ENCODE measurements around the gene ANKRD55. TPM values are rescaled to one million over a fixed set of nuclear protein-coding genes. Genes with fewer than 3 reads are reported as not detected.

Gene ANKRD55
- total RNA-seq, 4 donors from 2014 or later: 0.17 to 0.37 (median 0.32) TPM; not detected in 1

GRCh38 chr5:56111404-56111781 lies 121.7 kb downstream of the ANKRD55 start:
- DNase-seq (ENCODE audit: low spot score in 2 of 2): no peak
- intact Hi-C loops (cut with DNase I; ENCODE audit: low total_unique reads): no loop called here
- TF ChIP-seq CTCF (IDR thresholded peaks at IDR 0.05): no peak
- H3K4me3 ChIP-seq (ENCODE audit: low read depth, poor library complexity, severe bottlenecking): no peak overlapping the region
- 86 to 92% methylated on average over 9 of the region's 9 CpGs for WGBS, 2 donors

- 87 to 88% methylated on average over 6 of the region's 6 CpGs for WGBS, 2 donors
- no peak overlapping the region for H3K4me3 ChIP-seq (ENCODE audit: low read depth, poor library complexity, severe bottlenecking)
- TF ChIP-seq CTCF (IDR thresholded peaks at IDR 0.05): no peak
- no peak for TF ChIP-seq POLR2A (IDR thresholded peaks at IDR 0.05)
- intact Hi-C loops (cut with DNase I; ENCODE audit: low total_unique reads): no loop called here
- DNase-seq (ENCODE audit: low spot score in 2 of 2): no peak
Observed at GRCh38 chr5:56110646-56111403, 122.3 kb downstream of the ANKRD55 start.

GRCh38 chr5:56108246-56108645 lies 124.9 kb downstream of the ANKRD55 start:
- H3K4me3 ChIP-seq (ENCODE audit: low read depth, poor library complexity, severe bottlenecking): no peak overlapping the region
- intact Hi-C loops (cut with DNase I; ENCODE audit: low total_unique reads): no loop called here
- TF ChIP-seq CTCF (IDR thresholded peaks at IDR 0.05) (no peak), POLR2A (IDR thresholded peaks at IDR 0.05) (no peak)
- WGBS, 2 donors: 73 to 78% methylated on average over 3 of the region's 3 CpGs
- DNase-seq (ENCODE audit: low spot score in 2 of 2): no peak

GRCh38 chr5:56106837-56107236 lies 126.3 kb downstream of the ANKRD55 start:
- TF ChIP-seq CTCF (IDR thresholded peaks at IDR 0.05) (no peak), POLR2A (IDR thresholded peaks at IDR 0.05) (no peak)
- H3K4me3 ChIP-seq (ENCODE audit: low read depth, poor library complexity, severe bottlenecking): no peak overlapping the region
- no peak for DNase-seq (ENCODE audit: low spot score in 2 of 2)
- intact Hi-C loops (cut with DNase I; ENCODE audit: low total_unique reads): no loop called here

GRCh38 chr5:56105511-56106291 lies 127.4 kb downstream of the ANKRD55 start:
- intact Hi-C loops (cut with DNase I; ENCODE audit: low total_unique reads): no loop called here

More at GRCh38 chr5:56105511-56106291, 127.4 kb downstream of the ANKRD55 start:
- no peak overlapping the region for H3K4me3 ChIP-seq (ENCODE audit: low read depth, poor library complexity, severe bottlenecking)
- DNase-seq (ENCODE audit: low spot score in 2 of 2): no peak
- no peak for TF ChIP-seq CTCF (IDR thresholded peaks at IDR 0.05)
- TF ChIP-seq POLR2A (IDR thresholded peaks at IDR 0.05): no peak
- 59 to 65% methylated on average over 6 of the region's 6 CpGs for WGBS, 2 donors

Measured in lower leg skin (tissue), 4 donors.